Measurements from ENCODE around the gene RPTOR.

The RPTOR gene

DNA sequence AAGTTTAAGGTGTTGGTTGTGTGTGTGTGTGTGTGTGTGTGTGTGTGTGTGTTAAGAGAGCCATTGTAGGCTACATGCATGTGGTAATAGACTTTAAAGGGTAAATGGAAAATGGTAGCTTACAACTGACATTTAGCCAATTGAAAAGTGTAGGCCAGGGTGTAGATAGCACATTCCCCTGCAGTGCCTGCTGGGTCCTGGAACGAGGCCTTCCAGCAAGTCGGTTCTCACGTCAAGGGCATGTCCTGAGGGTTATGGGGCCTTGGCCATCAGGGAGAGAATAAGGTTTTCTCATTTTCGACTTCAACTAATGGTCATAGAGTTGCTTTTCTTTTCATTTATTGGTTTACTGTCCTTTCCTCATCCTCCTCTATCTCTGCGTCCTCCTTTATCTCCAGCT lies 65.1 kb downstream of the RPTOR start:
- DNase-seq (ENCODE audit: extremely low spot score), result no peak
- CTCF ChIA-PET, result no interaction called here
- TF ChIP-seq, protein P1, sequence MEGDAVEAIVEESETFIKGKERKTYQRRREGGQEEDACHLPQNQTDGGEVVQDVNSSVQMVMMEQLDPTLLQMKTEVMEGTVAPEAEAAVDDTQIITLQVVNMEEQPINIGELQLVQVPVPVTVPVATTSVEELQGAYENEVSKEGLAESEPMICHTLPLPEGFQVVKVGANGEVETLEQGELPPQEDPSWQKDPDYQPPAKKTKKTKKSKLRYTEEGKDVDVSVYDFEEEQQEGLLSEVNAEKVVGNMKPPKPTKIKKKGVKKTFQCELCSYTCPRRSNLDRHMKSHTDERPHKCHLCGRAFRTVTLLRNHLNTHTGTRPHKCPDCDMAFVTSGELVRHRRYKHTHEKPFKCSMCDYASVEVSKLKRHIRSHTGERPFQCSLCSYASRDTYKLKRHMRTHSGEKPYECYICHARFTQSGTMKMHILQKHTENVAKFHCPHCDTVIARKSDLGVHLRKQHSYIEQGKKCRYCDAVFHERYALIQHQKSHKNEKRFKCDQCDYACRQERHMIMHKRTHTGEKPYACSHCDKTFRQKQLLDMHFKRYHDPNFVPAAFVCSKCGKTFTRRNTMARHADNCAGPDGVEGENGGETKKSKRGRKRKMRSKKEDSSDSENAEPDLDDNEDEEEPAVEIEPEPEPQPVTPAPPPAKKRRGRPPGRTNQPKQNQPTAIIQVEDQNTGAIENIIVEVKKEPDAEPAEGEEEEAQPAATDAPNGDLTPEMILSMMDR (IDR thresholded peaks at IDR 0.05; ENCODE audit: control extremely low read depth, extremely low read depth, low read depth, missing control alignments), result no peak
- POLR2A ChIA-PET, result interaction anchor here (0.7 kb wide), 1 partner anchor 613 kb away, joined by 8 read pairs; the partner anchor contains the start of gene CEP131

DNA sequence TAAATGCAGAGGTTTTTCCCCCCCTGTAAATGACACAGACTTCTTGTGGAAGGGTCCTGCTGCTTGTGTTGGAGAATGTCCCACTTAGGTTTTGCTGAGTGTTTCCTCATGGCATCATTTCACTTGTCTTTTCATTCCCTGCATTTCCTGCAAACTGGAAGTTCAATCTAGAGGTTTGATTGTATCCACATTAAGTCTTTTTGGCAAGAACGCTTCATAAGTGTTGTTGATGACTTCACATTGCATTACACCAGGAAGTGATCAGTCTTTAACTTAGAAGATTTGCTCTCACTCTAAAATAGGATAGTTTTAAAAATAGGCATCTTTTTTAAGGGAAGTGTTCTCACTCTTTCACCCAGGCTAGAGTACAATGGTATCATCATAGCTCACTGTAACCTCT lies 67.2 kb downstream of the RPTOR start:
- TF ChIP-seq, protein P1 (IDR thresholded peaks at IDR 0.05; ENCODE audit: control extremely low read depth, extremely low read depth, low read depth, missing control alignments), result no peak
- no peak for DNase-seq (ENCODE audit: extremely low spot score)
- CTCF ChIA-PET, result interaction anchor here (1.3 kb wide), 1 partner anchor 21 kb away, joined by 3 read pairs; no protein-coding TSS in a partner anchor
- POLR2A ChIA-PET, result interaction anchor here (0.6 kb wide), 1 partner anchor 329 kb away, joined by 3 read pairs; no protein-coding TSS in a partner anchor

DNA sequence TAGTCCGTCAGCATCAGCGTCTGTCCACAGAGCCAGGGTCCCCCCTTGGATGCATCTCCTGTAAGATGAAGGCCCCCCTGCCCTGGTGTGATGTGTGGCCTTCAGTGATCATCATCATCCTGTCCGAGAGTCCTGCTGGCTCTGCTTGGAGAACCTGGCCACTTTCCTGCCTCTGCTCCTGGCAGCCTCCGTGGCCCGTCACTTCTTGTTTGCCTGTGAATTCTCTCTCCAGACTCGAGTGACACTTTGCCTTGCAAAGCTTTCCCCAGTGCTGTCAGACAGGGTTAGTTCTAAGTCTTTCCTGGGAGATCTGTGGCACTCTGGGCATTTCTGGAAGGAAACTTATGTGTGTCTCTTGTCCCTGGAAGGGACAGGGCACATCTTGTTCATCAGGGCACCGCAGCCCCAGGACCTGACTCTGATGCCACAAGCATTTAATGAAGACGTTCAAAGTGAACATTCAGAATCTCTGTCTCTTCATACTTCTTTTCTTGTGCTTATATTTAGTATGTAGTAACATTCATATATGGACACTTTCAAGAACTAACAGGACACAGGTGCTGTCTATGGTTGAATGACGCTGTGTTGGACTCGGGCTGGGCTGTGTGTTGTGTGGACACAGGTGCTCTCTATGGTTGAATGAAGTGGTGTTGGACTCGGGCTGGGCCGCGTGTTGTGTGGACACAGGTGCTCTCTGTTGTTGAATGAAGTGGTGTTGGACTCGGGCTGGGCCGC lies 68.5 kb downstream of the RPTOR start:
- CTCF ChIA-PET, result no interaction called here
- POLR2A ChIA-PET, result no interaction called here
- TF ChIP-seq, protein P1 (IDR thresholded peaks at IDR 0.05; ENCODE audit: control extremely low read depth, extremely low read depth, low read depth, missing control alignments), result no peak
- DNase-seq (ENCODE audit: extremely low spot score), result no peak

DNA sequence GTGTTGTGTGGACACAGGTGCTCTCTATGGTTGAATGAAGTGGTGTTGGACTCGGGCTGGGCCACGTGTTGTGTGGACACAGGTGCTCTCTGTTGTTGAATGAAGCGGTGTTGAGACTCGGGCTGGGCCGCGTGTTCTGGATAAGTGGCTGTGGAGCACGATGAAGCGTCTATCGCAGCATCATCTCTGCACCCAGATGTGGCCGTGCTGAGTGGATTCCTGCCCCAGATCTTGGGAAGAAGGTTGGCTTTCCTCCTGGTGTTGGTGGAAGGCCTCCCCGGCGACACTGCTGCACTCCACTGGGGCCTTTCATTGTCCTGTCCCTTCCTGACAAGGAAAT lies 69.1 kb downstream of the RPTOR start:
- ChIA-PET POLR2A (no interaction called here), CTCF (interaction anchor here (1.0 kb wide), 1 partner anchor 8 kb away, joined by 3 read pairs; no protein-coding TSS in a partner anchor)
- DNase-seq (ENCODE audit: extremely low spot score), result no peak
- TF ChIP-seq, protein P1 (IDR thresholded peaks at IDR 0.05; ENCODE audit: control extremely low read depth, extremely low read depth, low read depth, missing control alignments), result no peak

DNA sequence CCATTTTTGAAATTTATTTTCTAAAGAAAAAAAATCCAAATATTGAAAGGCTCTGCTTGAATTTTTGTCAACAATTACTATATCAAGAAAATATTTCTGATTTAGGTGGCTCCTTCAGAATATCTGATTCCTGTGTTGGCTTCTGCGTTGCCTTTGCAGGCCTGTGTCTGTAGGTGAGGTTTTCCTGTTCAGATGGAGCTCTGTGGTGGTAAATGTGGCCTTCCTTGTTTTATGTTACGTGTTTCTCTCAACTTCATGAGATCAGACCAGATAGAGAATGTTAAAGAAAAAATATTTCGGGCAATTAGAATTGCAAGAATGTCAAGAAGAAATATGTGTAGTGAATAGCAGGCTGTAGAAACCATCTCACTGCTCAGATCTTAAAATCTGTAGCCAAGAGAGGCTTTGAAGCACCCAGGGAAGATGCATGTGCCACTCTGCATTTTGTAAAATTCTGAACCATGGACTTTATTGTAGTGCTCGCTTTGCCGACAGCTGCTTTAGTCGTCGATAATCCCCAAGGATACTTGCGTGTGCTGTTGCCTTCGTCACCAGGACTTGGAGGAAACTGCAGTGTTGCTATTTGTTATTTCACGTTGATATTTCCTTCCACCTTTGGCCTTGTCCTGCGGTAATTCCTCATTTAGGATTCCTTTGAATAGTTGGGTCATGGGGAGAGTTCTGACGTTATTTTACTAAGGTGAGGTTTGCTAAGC lies 69.9 kb downstream of the RPTOR start:
- POLR2A ChIA-PET, result no interaction called here
- no peak for DNase-seq (ENCODE audit: extremely low spot score)
- CTCF ChIA-PET, result interaction anchor here (1.0 kb wide), 2 partner anchors 9 to 16 kb away, joined by 3 read pairs; no protein-coding TSS in a partner anchor
- TF ChIP-seq, protein P1 (IDR thresholded peaks at IDR 0.05; ENCODE audit: control extremely low read depth, extremely low read depth, low read depth, missing control alignments), result no peak

DNA sequence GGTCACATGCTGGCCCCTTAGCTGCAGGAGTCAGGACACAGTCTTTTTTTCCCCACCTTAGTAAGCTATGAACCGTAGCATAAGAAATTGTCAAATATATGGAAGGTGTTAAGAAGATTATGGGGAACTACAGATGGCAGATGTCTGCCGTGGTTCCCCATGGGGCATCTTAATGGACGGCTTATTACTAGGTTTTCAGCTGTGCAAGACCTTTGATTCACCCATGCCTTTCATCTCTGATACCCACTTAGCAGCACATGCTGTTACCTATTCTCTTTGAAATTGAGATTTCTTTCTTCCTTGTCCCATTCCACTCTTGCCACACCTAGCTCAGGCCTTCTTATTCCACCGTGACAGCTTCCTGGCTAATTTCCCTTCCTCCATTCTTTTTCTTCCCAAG lies 70.7 kb downstream of the RPTOR start:
- ChIA-PET POLR2A (no interaction called here), CTCF (interaction anchor here (1.0 to 1.7 kb wide), 3 partner anchors 10 to 73 kb away, joined by 3 to 4 read pairs (median 3); no protein-coding TSS in a partner anchor)
- no peak for DNase-seq (ENCODE audit: extremely low spot score)
- TF ChIP-seq, protein P1 (IDR thresholded peaks at IDR 0.05; ENCODE audit: control extremely low read depth, extremely low read depth, low read depth, missing control alignments), result no peak

Measured in GM10248 (cell line).